HEK293 (cell line): ENCODE data around the gene HMX1.

Source experiments
- CTCF ChIA-PET: fragments of 350-600 bp; formaldehyde crosslinking; extraction: SDS; loops from one replicate; lab custom pipeline; 2021; ENCODE audit warnings: antibody characterized with exemption; lab: Yijun Ruan, JAX
- POLR2A ChIA-PET: fragments of 300-600 bp; formaldehyde crosslinking; extraction: SDS; loops from one replicate; lab custom pipeline; 2020; ENCODE audit warnings: antibody characterized with exemption, inconsistent platforms; lab: Yijun Ruan, JAX
- H3K27ac ChIP-seq: fragments of 200-500 bp; sonication (Bioruptor generic); 2 replicates; pipeline ENCODE4 v1.5.1; 2014; ENCODE audit warnings: low read depth, low read length, control low read depth, inconsistent platforms; ENCODE audit errors: extremely low read depth
- H3K36me3 ChIP-seq, 2 experiments: fragments of 200-500 bp in 1 of 2; sonication (Bioruptor generic) in 1 of 2; 1 replicate in 1 of 2; 2 replicates in 1 of 2; pipeline ENCODE4 v1.5.1; 2014 to 2017; ENCODE audit warnings: inconsistent platforms in 2 of 2, low read length in 2 of 2; ENCODE audit not compliant: control insufficient read depth in 2 of 2, insufficient read depth in 1 of 2
- H3K4me1 ChIP-seq: fragments of 200-500 bp; sonication (Bioruptor generic); 2 replicates; pipeline ENCODE4 v1.5.1; 2014; ENCODE audit warnings: mild to moderate bottlenecking, low read length, inconsistent platforms; ENCODE audit not compliant: control insufficient read depth, insufficient read depth
- H3K4me3 ChIP-seq: 2 replicates; pipeline ENCODE4 v1.5.1; 2011; ENCODE audit warnings: low read depth, mild to moderate bottlenecking, control low read depth, low read length, moderate library complexity
- H3K9me3 ChIP-seq: fragments of 200-500 bp; sonication (Bioruptor generic); 2 replicates; pipeline ENCODE4 v1.5.1; 2014; ENCODE audit warnings: low read depth, low read length, inconsistent platforms; ENCODE audit not compliant: control insufficient read depth, insufficient read depth
- MEIS1 ChIP-seq: sonication (generic); formaldehyde crosslinking; IDR thresholded peaks from 2 replicates; pipeline ENCODE4 v1.8.1; 2022; ENCODE audit warnings: missing genetic modification reagents, mild to moderate bottlenecking, borderline replicate concordance
- PBX3 ChIP-seq: sonication (generic); formaldehyde crosslinking; IDR thresholded peaks from 2 replicates; pipeline ENCODE4 v1.8.1; 2022; ENCODE audit warnings: mild to moderate bottlenecking, moderate library complexity, missing genetic modification reagents
- ZNF175 ChIP-seq: fragments of 450-650 bp; formaldehyde crosslinking; IDR thresholded peaks from 2 replicates; pipeline ENCODE4 v1.5.1; 2016; ENCODE audit warnings: missing biosample characterization, missing genetic modification characterization
- ZNF248 ChIP-seq: fragments of 450-650 bp; formaldehyde crosslinking; IDR thresholded peaks from 2 replicates; pipeline ENCODE4 v1.5.1; 2017; ENCODE audit warnings: missing biosample characterization, missing genetic modification characterization
- ZNF266 ChIP-seq: fragments of 450-650 bp; formaldehyde crosslinking; IDR thresholded peaks from 2 replicates; pipeline ENCODE4 v1.5.1; 2016; ENCODE audit warnings: missing biosample characterization, missing genetic modification characterization, low read depth
- ZNF302 ChIP-seq: fragments of 450-650 bp; formaldehyde crosslinking; IDR thresholded peaks from 2 replicates; pipeline ENCODE4 v1.5.1; 2016; ENCODE audit warnings: missing biosample characterization, missing genetic modification characterization, low read depth
- ZNF362 ChIP-seq: fragments of 450-650 bp; formaldehyde crosslinking; IDR thresholded peaks from 2 replicates; pipeline ENCODE4 v1.5.1; 2016; ENCODE audit warnings: missing biosample characterization, missing genetic modification characterization
- ZNF366 ChIP-seq: fragments of 450-650 bp; formaldehyde crosslinking; conservative IDR thresholded peaks from 2 replicates; pipeline ENCODE4 v1.5.1; 2016; ENCODE audit warnings: missing biosample characterization, missing genetic modification characterization
- ZNF488 ChIP-seq: fragments of 450-650 bp; formaldehyde crosslinking; IDR thresholded peaks from 2 replicates; pipeline ENCODE4 v1.5.1; 2016; ENCODE audit warnings: missing biosample characterization, missing genetic modification characterization
- ZNF518A ChIP-seq: fragments of 450-650 bp; formaldehyde crosslinking; conservative IDR thresholded peaks from 2 replicates; pipeline ENCODE4 v1.5.1; 2016; ENCODE audit warnings: low read depth, missing biosample characterization, missing genetic modification characterization
- ZNF548 ChIP-seq: fragments of 450-650 bp; formaldehyde crosslinking; IDR thresholded peaks from 2 replicates; pipeline ENCODE4 v1.5.1; 2016; ENCODE audit warnings: missing biosample characterization, missing genetic modification characterization
- ZNF558 ChIP-seq: fragments of 450-650 bp; formaldehyde crosslinking; IDR thresholded peaks from 2 replicates; pipeline ENCODE4 v1.5.1; 2016; ENCODE audit warnings: missing biosample characterization, missing genetic modification characterization
- ZNF580 ChIP-seq: fragments of 450-650 bp; formaldehyde crosslinking; IDR thresholded peaks from 2 replicates; pipeline ENCODE4 v1.5.1; 2016; ENCODE audit warnings: missing biosample characterization, missing genetic modification characterization
- ZNF626 ChIP-seq: fragments of 450-650 bp; sonication (Bioruptor Pico); formaldehyde crosslinking; IDR thresholded peaks from 2 replicates; pipeline ENCODE4 v1.5.1; 2018; ENCODE audit warnings: missing biosample characterization, missing genetic modification characterization, inconsistent platforms
- ZNF664 ChIP-seq: fragments of 450-650 bp; formaldehyde crosslinking; IDR thresholded peaks from 2 replicates; pipeline ENCODE4 v1.5.1; 2016; ENCODE audit warnings: missing biosample characterization, missing genetic modification characterization
- ZSCAN5A ChIP-seq: fragments of 450-650 bp; formaldehyde crosslinking; IDR thresholded peaks from 2 replicates; pipeline ENCODE4 v1.5.1; 2016; ENCODE audit warnings: missing biosample characterization, missing genetic modification characterization

The HMX1 gene

GRCh38 chr4:8905773-8906667, 34.4 kb upstream of the HMX1 start (continued):
- TF ChIP-seq ZNF175 (tag by site-specific recombination), result no peak

GRCh38 chr4:8905226-8905772, 33.7 kb upstream of the HMX1 start:
- ChIA-PET CTCF (interaction anchor here (0.6 to 1.3 kb wide), 2 partner anchors 18 to 86 kb away, joined by 5 read pairs; no protein-coding TSS in a partner anchor), POLR2A (no interaction called here)
- Histone ChIP-seq H3K27ac (no peak overlapping the region), H3K9me3 (no peaks in the 10 kb centered on the region), H3K36me3 (no peaks in the 10 kb centered on the region), H3K4me3 (no peak overlapping the region), H3K4me1 (no peaks in the 10 kb centered on the region)
- no peak for TF ChIP-seq PBX3
- TF ChIP-seq ZNF302 (tag by site-specific recombination), result no peak
- no peak for TF ChIP-seq ZNF362
- TF ChIP-seq ZSCAN5A, result no peak
- no peak for TF ChIP-seq ZNF518A
- TF ChIP-seq ZNF558 (tag by site-specific recombination), result no peak
- TF ChIP-seq ZNF548 (tag by site-specific recombination), result no peak
- TF ChIP-seq ZNF248 (tag by site-specific recombination), result no peak
- no peak for TF ChIP-seq MEIS1 (CRISPR knock-in tag)
- no peak for TF ChIP-seq ZNF488 (tag by site-specific recombination)
- TF ChIP-seq ZNF626 (tag by site-specific recombination), result no peak
- TF ChIP-seq ZNF175 (tag by site-specific recombination), result no peak
- TF ChIP-seq ZNF266 (tag by site-specific recombination), result no peak
- TF ChIP-seq ZNF580 (tag by site-specific recombination), result no peak
- no peak for TF ChIP-seq ZNF366 (tag by site-specific recombination)
- no peak for TF ChIP-seq ZNF664 (tag by site-specific recombination)
